CD4-positive, alpha-beta T cell treated with Interleukin-17A for 1 hour (primary cell): ENCODE measurements around the gene PRR7.
A peak's percentile ranks its signal among the peaks of the same experiment; 100 is the strongest.

Source experiments
- DNase-seq: peaks from one replicate; pipeline ENCODE4 v3.0.0-alpha.2; 2020

PRR7 gene

GRCh38 chr5:177452688-177453638, 6.3 kb downstream of the PRR7 start:
- DNase-seq, result no peak

- DNase-seq, result no peak
These were observed 7.3 kb downstream of the PRR7 start for GRCh38 chr5:177453852-177454396.

- DNase-seq, result peak; percentile 96
These were observed 7.9 kb downstream of the PRR7 start for GRCh38 chr5:177454397-177455035.

- DNase-seq, result peak; percentile 93
These were observed 8.5 kb downstream of the PRR7 start for GRCh38 chr5:177455036-177455660.

GRCh38 chr5:177455661-177456590, 9.3 kb downstream of the PRR7 start:
- peak; percentile 93 for DNase-seq

GRCh38 chr5:177456591-177456964, 10.0 kb downstream of the PRR7 start:
- DNase-seq, result no peak

GRCh38 chr5:177456976-177457851, 10.6 kb downstream of the PRR7 start:
- DNase-seq, result peak; percentile 81

GRCh38 chr5:177457852-177458681, 11.5 kb downstream of the PRR7 start:
- no peak for DNase-seq

- no peak for DNase-seq
These were observed 12.3 kb downstream of the PRR7 start for GRCh38 chr5:177458912-177459350.

- DNase-seq, result no peak
These were observed 12.7 kb downstream of the PRR7 start for GRCh38 chr5:177459357-177459756.

GRCh38 chr5:177459819-177460628, 13.4 kb downstream of the PRR7 start:
- DNase-seq, result no peak

GRCh38 chr5:177462021-177462670, 15.5 kb downstream of the PRR7 start:
- DNase-seq, result no peak

GRCh38 chr5:177465044-177465443, 18.4 kb downstream of the PRR7 start:
- DNase-seq, result no peak

- no peak for DNase-seq
These were observed 20.2 kb downstream of the PRR7 start for GRCh38 chr5:177466861-177467260.

GRCh38 chr5:177467436-177467835, 20.8 kb downstream of the PRR7 start:
- no peak for DNase-seq

GRCh38 chr5:177468329-177468684, 21.7 kb downstream of the PRR7 start:
- DNase-seq, result no peak

GRCh38 chr5:177468685-177469628, 22.3 kb downstream of the PRR7 start:
- no peak for DNase-seq
